ENCODE results near the gene CCT5.
A peak's percentile ranks its signal among the peaks of the same experiment; 100 is the strongest.
"Not testable (repeated sequence)": the region's sequence is repeated elsewhere in the genome, so short reads cannot be mapped to it uniquely, and the experiment has no call there.

CCT5 gene

DNA sequence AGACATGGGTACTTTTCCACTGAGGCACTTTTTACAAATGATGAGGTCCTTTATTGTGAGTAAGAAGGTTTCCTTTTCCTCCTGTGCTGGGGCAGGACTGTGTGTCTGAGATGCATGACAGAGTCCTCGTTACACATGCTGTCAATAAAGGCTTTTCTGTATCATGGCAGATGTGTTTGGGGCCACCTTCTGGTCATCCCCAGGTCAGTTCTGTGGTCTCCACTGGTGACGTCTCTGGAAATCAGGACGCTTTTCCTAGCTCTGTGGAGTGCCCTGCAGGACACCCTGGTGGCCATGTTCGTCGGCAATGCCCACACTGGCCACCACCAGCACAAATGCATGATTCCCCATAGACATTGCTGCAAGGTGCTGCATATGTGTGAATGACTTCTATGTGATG, 54.9 kb downstream of the CCT5 start:
- Histone ChIP-seq H3K4me1 (ENCODE audit: control insufficient read depth, insufficient read depth, low read length) (peaks cover 14% of the 10 kb centered on the region), H3K36me3 (ENCODE audit: control insufficient read depth, insufficient read depth, low read length, severe bottlenecking) (peaks cover 2% of the 10 kb centered on the region), H3K4me3 (ENCODE audit: low read length) (no peak overlapping the region), H3K27me3 (replicated peaks; ENCODE audit: control insufficient read depth, insufficient read depth, low read length) (no peaks in the 10 kb centered on the region), H3K9me3 (ENCODE audit: control insufficient read depth, low read length) (no peaks in the 10 kb centered on the region), H3K9ac (ENCODE audit: low read length) (no peak overlapping the region)
- DNase-seq (ENCODE audit: low read depth), result no peak

DNA sequence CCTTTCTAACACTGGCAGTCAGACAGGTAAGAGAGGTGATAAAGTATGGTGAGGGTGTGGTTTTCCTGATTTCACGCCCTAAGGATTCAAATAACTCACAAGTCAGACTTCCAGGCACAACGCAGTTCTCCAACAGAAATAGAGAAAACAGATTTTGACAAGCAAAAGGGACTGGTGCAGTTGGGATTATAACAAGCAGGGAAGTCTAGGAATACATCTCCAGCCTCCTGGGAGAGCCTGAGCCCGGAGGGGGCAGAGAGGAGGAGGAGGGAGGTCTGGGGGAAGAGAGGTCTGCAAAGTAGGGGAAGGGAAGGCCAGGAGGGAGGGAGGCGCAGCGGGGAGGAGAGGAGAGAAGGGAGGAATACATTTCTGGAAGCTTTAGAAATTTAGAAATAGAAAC, 56.0 kb downstream of the CCT5 start:
- Histone ChIP-seq H3K36me3 (ENCODE audit: control insufficient read depth, insufficient read depth, low read length, severe bottlenecking) (no peaks in the 10 kb centered on the region), H3K9me3 (ENCODE audit: control insufficient read depth, low read length) (no peaks in the 10 kb centered on the region), H3K27me3 (replicated peaks; ENCODE audit: control insufficient read depth, insufficient read depth, low read length) (no peaks in the 10 kb centered on the region), H3K4me3 (ENCODE audit: low read length) (peak overlapping the region; percentile 88), H3K4me1 (ENCODE audit: control insufficient read depth, insufficient read depth, low read length) (peaks cover 26% of the 10 kb centered on the region), H3K9ac (ENCODE audit: low read length) (peak overlapping the region; percentile 91)
- no peak for DNase-seq (ENCODE audit: low read depth)

DNA sequence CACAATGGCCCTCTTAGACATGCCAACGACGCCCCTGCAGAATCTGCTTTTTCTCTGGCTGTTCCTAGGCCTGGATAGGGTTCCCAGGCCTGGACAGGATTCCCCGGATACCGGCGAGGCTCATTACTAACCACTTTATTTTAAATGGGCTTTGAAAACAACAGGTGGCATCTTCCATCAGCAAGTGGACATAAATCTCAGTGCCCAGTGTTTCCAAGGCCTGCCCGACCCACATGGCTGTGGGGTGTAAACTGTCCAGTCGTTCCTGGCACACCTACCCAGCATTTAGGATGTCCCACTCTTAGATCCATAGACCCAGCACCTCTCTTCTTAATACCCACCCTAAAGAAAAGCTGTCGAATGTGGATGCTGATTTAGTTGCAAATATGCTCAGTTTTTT, 56.7 kb downstream of the CCT5 start:
- Histone ChIP-seq H3K36me3 (ENCODE audit: control insufficient read depth, insufficient read depth, low read length, severe bottlenecking) (no peaks in the 10 kb centered on the region), H3K9me3 (ENCODE audit: control insufficient read depth, low read length) (no peaks in the 10 kb centered on the region), H3K4me1 (ENCODE audit: control insufficient read depth, insufficient read depth, low read length) (peaks cover 26% of the 10 kb centered on the region), H3K27me3 (replicated peaks; ENCODE audit: control insufficient read depth, insufficient read depth, low read length) (no peaks in the 10 kb centered on the region), H3K4me3 (ENCODE audit: low read length) (peak overlapping the region; percentile 88), H3K9ac (ENCODE audit: low read length) (peak overlapping the region; percentile 91)
- no peak for DNase-seq (ENCODE audit: low read depth)

DNA sequence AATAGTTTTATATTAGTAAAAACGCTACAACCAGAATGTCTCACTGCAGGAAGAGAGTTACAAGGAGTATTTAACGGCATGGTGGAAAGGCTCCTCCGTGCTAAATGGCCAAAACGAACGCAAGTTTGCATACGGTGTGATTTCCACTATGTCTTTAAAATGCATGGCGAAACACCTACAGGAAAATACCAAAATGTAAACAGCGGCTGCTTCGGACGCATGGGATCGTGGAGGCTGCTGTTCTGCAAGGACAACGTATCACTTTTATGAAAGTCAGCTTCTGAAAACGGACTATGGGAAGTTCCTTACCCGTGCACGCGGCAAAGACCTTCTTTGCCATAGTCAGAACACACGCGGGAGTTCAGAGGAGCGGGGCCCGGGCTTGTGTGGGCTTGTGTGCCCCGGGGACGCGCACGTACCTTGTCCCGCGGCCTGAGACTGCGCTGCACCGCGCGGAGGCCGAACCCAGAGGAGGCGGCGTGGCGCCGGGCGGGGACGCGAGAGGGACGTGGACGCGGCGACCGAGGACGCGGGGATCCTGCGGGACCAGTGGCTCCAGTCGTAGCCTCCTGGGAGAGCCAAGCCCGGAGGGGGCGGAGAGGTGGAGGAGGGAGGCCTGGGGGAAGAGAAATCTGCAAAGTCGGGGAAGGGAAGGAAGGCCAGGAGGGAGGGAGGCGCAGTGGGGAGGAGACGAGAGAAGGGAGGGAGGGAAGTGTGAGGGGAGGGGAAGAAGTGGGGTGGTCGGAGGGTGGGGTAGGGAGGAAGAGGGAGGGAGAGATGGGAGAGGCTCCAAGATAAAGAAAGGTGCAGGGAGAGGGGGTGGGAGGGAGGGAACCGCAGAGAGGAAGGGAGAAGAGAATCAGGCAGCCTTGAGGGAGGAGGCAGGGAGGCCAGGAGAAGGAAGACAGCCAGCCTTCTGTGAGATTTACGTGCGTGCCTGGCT, 57.4 kb downstream of the CCT5 start, which contains the start of gene CMBL:
Gene CMBL (minus strand): TSS at position 697 of the 943 bp plus-strand sequence. CDS start 17,140 bp downstream, outside the sequence.
- Histone ChIP-seq H3K36me3 (ENCODE audit: control insufficient read depth, insufficient read depth, low read length, severe bottlenecking) (no peaks in the 10 kb centered on the region), H3K4me1 (ENCODE audit: control insufficient read depth, insufficient read depth, low read length) (peaks cover 26% of the 10 kb centered on the region), H3K4me3 (ENCODE audit: low read length) (peak within 1 kb of the TSS; percentile 88), H3K27me3 (replicated peaks; ENCODE audit: control insufficient read depth, insufficient read depth, low read length) (no peaks in the 10 kb centered on the region), H3K9me3 (ENCODE audit: control insufficient read depth, low read length) (no peaks in the 10 kb centered on the region), H3K9ac (ENCODE audit: low read length) (peak within 1 kb of the TSS; percentile 91)
- DNase-seq (ENCODE audit: low read depth), result peak; percentile 81

DNA sequence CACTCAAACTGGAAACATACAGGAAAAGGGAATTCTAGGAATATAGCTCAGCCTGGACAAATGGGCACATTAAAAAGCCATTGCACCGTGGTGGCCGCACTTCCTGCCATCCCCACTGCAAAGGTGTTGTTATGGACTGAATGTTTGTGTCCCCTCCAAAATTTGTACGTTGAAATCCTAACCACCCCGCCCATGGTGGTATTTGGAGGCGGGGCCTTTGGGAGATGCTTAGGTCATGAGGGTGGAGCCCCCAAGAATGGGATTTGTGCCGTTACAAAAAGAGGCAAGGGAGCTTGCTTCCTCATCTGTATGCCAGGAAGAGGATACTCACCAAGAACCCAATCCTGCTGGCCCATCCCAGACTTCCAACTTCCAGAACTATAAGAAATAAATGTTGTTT, 58.8 kb downstream of the CCT5 start:
- H3K9ac ChIP-seq (ENCODE audit: low read length), result no peak overlapping the region
- no peak for DNase-seq (ENCODE audit: low read depth)
- no peaks in the 10 kb centered on the region for H3K36me3 ChIP-seq (ENCODE audit: control insufficient read depth, insufficient read depth, low read length, severe bottlenecking)
- peaks cover 26% of the 10 kb centered on the region for H3K4me1 ChIP-seq (ENCODE audit: control insufficient read depth, insufficient read depth, low read length)
- H3K9me3 ChIP-seq (ENCODE audit: control insufficient read depth, low read length), result no peaks in the 10 kb centered on the region
- H3K4me3 ChIP-seq (ENCODE audit: low read length), result no peak overlapping the region
- H3K27me3 ChIP-seq (replicated peaks; ENCODE audit: control insufficient read depth, insufficient read depth, low read length), result no peaks in the 10 kb centered on the region

DNA sequence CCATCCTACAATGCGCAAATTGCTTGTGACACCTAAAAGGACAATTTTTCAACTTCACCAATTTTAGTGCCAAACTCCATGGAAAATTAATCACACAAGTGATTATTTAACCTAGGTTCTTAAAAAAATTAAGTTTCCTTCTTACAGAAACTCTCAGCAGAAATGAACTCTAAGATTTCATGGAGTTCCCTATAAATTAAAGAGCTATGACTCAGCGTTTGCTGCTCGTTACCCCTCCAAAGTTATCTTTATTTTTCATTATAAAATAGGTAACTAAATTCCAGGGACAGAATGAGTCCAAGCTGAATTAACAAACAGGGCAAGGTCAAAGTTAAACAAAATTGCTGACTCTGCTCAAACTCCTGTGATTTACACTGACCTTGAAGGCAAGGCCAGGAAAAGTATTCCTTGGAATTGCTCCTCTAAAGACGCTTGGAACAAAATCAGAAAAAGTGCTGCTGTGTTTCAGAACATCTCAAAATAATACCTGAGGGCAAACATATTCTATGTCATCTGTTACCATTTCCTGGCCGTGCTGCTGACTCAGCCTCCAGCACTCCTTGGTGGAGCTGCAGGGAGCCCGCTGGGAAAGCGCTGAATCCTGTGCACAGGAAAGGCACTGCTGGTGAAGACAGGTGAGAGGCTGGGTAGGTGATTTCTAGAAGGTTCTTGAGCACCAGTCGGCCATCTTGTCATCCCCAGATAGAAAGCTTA, 60.1 kb downstream of the CCT5 start:
- Histone ChIP-seq H3K27me3 (replicated peaks; ENCODE audit: control insufficient read depth, insufficient read depth, low read length) (no peaks in the 10 kb centered on the region), H3K9me3 (ENCODE audit: control insufficient read depth, low read length) (no peaks in the 10 kb centered on the region), H3K36me3 (ENCODE audit: control insufficient read depth, insufficient read depth, low read length, severe bottlenecking) (no peaks in the 10 kb centered on the region), H3K4me3 (ENCODE audit: low read length) (no peak overlapping the region), H3K9ac (ENCODE audit: low read length) (no peak overlapping the region), H3K4me1 (ENCODE audit: control insufficient read depth, insufficient read depth, low read length) (peaks cover 26% of the 10 kb centered on the region)
- DNase-seq (ENCODE audit: low read depth), result peak; percentile 71

DNA sequence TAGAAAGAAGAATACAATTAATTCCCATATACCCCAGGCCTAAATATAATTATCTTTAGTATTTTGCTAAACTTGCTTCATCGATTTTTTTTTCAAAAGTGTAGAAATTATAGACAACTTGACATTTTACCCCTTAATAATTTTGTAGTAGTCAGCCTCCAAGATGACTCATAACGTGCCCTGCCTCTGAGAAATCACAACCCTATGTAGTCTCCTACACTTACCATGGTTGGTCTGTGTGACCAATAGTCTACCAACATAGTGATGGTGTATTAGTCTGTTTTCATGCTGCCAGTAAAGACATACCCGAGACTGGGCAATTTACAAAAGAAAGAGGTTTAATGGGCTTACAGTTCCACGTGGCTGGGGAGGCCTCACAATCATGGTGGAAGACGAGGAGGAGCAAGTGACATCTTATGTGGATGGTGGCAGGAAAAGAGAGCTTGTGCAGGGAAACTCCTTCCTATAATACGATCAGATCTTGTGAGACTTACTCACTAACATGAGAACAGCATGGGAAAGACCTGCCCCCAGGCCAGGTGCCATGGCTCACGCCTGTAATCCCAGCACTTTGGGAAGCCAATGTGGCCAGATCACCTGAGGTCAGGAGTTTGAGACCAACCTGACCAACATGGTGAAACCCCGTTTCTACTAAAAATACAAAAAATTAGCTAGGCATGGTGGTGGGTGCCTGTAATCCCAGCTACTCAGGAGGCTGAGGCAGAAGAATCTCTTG, 60.9 kb downstream of the CCT5 start:
- not testable (repeated sequence) for H3K4me3 ChIP-seq (ENCODE audit: low read length); H3K27me3 ChIP-seq (replicated peaks; ENCODE audit: control insufficient read depth, insufficient read depth, low read length); H3K9me3 ChIP-seq (ENCODE audit: control insufficient read depth, low read length); H3K36me3 ChIP-seq (ENCODE audit: control insufficient read depth, insufficient read depth, low read length, severe bottlenecking); H3K9ac ChIP-seq (ENCODE audit: low read length)
- peaks cover 24% of the 10 kb centered on the region for H3K4me1 ChIP-seq (ENCODE audit: control insufficient read depth, insufficient read depth, low read length)
- peak; percentile 41 for DNase-seq (ENCODE audit: low read depth)

DNA sequence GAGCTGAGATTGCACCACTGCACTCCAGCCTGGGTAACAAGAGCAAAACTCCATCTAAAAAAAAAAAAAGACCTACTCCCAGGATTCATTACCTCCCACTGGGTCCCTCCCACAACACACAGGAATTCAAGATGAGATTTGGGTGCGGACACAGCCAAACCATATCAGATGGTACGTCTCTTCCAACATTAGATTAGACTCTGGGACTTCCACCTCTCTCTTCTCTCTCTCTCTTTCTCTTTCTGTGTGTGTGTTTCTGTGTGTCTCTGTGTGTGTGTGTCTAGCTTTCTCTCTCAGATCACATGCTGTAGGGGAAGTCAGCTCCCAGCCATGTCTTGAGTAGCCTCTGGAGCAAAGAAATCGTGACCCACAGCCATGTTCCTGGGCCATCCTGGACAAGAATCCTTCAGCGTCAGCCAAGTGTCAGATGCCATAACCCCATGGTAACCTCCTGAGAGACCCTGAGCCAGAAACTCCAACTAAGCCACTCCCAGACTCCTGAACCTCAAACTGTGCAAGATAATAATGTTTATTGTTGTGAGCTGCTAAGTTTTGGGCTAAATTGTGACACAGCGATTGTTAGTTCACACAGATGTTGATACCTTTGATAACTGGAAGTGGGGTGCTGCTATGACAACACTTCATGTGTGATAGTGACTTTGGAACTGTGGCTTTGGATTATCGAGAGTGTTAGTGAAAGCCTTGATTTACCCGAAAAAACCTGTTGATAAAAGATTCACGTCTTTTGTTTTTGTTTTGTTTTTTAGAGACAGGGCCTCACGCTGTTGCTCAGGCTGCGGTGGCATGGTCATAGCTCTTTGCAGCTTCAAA, 61.7 kb downstream of the CCT5 start:
- Histone ChIP-seq H3K4me1 (ENCODE audit: control insufficient read depth, insufficient read depth, low read length) (peaks cover 16% of the 10 kb centered on the region), H3K36me3 (ENCODE audit: control insufficient read depth, insufficient read depth, low read length, severe bottlenecking) (no peaks in the 10 kb centered on the region), H3K27me3 (replicated peaks; ENCODE audit: control insufficient read depth, insufficient read depth, low read length) (no peaks in the 10 kb centered on the region), H3K9me3 (ENCODE audit: control insufficient read depth, low read length) (no peaks in the 10 kb centered on the region), H3K9ac (ENCODE audit: low read length) (no peak overlapping the region), H3K4me3 (ENCODE audit: low read length) (no peak overlapping the region)
- no peak for DNase-seq (ENCODE audit: low read depth)

DNA sequence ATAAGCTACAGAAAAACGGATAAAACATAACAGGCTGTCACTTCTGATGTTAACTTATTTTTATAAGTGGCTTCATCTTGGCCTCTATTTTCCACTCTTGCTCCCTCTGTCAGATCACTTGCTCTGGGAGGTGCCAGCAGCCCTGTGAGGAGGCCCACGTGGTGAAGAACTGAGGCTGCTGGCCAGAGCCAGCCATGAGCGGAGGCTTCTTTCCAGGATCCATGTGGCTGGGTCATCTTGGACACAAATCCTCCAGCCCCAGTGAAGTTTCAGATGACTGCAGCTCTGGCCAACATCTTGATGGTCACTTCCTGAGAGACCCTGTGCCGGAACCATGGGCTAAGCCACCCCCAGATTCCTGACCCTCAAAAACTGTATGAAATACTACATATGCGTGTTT, 65.1 kb downstream of the CCT5 start:
- H3K9me3 ChIP-seq (ENCODE audit: control insufficient read depth, low read length), result peaks cover 4% of the 10 kb centered on the region
- DNase-seq (ENCODE audit: low read depth), result no peak
- H3K4me3 ChIP-seq (ENCODE audit: low read length), result no peak overlapping the region
- no peaks in the 10 kb centered on the region for H3K27me3 ChIP-seq (replicated peaks; ENCODE audit: control insufficient read depth, insufficient read depth, low read length)
- H3K36me3 ChIP-seq (ENCODE audit: control insufficient read depth, insufficient read depth, low read length, severe bottlenecking), result no peaks in the 10 kb centered on the region
- peaks cover 9% of the 10 kb centered on the region for H3K4me1 ChIP-seq (ENCODE audit: control insufficient read depth, insufficient read depth, low read length)
- H3K9ac ChIP-seq (ENCODE audit: low read length), result no peak overlapping the region

Data from adipocyte (in vitro differentiated cells).